ENCODE measurements around the gene SYNE2.
"Not testable (repeated sequence)": the region's sequence is repeated elsewhere in the genome, so short reads cannot be mapped to it uniquely, and the experiment has no call there.

The SYNE2 gene

DNA sequence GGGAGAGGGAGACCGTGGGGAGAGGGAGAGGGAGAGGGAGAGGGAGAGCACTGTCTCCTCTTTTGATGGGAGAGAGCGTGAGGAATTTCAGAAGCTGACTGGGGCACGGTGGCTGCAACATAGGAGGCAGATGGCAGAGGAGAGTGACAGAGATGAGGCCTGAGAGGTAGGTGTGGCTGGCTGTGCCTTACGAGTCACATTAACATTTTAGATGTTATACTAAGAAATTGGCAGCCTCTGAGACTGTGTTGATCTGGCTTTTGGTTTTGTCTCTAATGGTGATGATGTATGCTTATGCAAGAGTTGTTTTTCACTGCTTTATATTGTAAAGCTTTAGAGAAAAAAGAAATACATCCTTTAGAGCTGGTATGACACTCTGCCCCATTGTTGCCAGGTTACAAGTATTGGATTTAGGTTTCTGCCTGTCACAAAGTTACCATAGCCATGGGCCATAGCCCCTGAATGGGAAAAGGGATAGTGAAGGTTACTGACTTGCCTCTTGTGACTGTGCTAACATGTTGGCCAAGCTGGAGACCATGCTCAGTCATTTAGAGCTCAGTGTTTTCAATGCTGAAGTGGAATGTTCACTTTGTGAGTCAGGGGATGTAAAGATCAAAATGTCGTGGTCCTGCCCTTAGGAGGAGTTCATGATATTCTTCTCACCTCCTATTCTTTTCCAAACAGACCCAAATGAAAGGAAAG, 186.2 kb downstream of the SYNE2 start:
- no peak for DNase-seq

DNA sequence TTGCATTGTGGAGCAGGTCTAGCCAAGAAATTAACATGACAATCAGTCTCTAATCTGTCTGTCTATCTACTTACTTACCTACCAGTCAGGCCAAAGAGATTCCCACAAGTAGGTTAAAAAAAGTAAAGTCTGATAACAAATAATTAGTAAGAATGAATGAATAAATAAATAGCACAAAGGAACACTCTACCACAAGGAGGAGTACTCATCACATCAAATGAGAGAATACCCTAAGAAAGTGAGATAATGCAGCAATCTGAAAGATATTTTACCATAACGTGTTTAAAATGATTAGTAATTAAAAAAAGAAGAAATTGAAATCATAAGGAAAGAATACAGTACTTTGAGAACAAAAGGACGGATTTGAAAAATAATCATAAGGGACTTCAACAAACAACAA, 187.2 kb downstream of the SYNE2 start:
- no peak for DNase-seq

DNA sequence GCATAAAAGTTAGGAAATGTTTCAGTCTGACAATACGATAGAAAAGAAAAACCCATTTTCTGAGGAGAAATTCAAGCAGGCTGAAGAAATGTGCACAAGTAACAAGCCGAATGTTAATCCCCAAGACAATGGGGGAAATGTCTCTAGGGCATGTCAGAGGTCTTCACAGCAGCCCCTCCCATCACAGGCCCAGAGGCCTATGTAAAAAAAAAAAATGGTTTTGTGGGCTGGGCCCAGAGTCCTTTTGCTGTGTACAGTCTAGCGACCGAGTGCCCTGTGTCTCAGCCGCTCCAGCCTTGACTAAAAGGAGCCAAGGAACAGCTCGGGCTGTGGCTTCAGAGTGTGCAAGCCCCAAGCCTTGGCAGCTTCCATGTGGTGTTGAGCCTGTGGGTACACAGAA, 190.5 kb downstream of the SYNE2 start:
- not testable (repeated sequence) for DNase-seq

GRCh38 chr14:64045091-64045490, 192.3 kb downstream of the SYNE2 start:
- DNase-seq, result no peak

- DNase-seq, result no peak
These were observed 197.0 kb downstream of the SYNE2 start for GRCh38 chr14:64049616-64050381.

DNA sequence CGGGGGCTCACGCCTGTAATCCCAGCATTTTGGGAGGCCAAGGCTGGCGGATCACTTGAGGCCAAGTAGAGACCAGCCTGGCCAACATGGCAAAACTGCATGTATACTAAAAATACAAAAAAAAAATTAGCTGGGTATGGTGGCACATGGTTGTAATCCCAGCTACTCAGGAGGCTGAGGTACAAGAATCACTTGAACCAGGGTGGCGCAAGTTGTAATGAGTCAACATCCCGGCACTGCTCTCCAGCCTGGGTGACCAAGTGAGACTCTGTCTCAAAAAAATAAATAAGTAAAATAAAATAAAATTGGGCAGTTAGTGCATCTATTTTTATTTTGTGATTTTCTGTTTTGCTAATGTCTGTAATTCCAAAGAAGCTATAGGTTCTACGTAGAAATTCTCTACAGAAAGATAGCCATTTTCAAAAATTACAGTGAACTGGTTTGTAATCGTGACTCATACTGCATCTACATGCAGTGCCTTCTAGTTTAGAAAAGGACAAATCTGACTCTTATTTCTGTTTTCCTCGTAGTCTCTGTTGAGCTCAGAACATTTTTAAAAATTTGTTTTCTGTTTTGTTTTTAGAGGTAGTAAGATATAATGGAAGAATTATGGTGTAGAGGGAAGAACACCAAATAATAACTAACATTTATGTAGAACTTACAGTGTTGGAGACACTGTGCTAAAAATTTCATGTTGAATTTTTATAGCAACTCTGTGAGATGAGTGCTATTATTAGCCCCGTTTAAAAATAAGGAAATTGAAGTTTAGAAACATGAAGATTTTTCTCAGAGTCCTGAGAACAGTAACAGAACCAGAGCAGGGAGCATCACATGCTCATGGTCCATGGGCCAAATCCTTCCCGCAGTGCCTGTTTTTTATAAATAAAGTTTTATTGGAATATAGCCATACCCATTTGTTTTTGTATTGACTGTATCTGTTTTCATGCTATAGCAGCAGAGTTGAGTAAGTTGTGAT, 201.2 kb downstream of the SYNE2 start:
- DNase-seq, result no peak

DNA sequence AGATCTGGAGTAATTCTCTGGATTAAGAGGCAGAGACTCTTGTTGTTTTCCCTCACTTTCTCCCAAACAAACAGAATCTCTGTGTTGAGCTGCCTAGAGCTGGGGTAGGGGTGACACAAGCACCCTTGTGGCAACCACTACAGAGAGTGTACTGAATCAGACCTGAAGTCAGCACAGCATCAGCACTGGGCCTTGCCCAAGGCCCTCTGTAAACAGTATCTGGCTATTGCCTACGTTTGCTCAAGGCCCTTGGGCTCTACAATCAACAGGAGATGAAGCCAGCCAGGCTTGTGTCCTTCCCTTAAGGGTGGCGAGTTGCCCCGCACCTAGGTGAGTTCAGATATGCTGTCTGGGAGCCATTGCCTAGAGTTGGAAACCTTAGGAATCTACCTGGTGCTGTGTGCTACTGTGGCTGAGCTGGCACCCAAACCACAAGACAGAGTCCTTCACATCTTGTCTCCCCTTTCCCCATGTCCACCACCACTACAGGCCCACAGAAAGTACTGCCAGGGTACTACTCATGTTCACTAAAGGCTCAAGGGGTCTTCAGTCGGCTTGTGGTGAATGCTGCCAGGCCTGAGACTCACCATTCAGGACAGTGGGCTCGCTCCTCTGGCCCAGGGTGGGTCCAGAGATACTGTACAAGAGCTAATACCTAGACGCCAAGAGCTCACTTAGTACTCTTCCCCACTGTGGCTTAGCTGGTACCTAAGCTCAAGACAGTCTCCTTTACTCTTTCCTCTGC, 206.8 kb downstream of the SYNE2 start:
- no peak for DNase-seq

GRCh38 chr14:64060199-64060545, 207.4 kb downstream of the SYNE2 start:
- no peak for DNase-seq

GRCh38 chr14:64060648-64061096, 207.9 kb downstream of the SYNE2 start:
- DNase-seq, result no peak

- DNase-seq, result no peak
These were observed 208.3 kb downstream of the SYNE2 start for GRCh38 chr14:64061115-64061514.

- DNase-seq, result no peak
These were observed 208.9 kb downstream of the SYNE2 start for GRCh38 chr14:64061706-64062105.

DNA sequence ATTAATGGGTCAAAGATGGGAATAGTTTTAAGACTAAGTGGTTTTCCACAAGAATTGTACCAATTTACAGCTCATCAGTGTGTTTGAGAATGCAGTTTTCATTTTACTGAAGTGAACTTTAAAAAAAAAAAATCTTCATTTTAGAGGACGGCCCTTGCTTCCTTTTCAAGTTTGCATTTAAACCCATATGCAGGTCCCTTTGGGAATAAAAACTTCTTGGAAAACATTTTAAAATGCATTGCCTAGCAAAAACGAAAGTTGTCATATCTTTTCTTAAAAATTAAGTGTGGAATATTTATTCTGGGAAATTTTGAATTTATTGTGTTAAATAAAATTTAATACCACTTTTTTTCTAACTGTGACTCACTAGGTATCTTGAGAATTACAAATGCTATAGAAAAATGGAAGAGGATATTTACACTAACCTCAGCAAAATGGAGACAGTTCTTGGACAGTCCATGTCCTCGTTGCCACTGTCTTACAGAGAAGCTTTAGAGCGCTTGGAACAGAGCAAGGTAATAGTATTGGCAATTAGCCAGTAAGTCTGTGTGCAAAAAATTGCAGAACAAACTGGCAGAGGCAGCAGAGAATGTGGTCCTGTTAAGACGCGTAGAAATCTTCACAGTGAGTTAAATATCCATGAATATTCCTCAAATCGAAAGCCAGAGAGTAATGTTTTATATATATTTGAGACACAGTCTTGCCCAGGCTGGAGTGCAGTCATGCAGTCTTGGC, 209.7 kb downstream of the SYNE2 start:
- DNase-seq, result no peak

DNA sequence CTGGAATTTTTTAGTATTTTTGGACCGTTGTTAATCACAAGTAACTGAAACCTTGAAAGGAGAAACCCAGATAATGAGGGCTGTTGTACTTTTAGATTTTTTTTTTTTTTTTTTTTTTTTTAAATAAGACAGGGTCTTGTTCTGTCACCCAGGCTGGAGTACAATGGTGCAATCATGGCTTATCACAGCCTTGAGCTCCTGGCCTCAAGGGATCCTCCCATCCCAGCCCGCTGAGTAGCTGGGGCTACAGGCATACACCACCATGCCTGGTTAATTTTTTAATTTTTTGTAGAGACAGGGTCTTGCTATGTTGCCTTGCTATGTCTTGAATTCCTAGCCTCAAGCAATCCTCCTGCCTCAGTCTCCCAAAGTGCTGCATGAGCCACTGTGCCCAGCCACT, 211.6 kb downstream of the SYNE2 start:
- no peak for DNase-seq

DNA sequence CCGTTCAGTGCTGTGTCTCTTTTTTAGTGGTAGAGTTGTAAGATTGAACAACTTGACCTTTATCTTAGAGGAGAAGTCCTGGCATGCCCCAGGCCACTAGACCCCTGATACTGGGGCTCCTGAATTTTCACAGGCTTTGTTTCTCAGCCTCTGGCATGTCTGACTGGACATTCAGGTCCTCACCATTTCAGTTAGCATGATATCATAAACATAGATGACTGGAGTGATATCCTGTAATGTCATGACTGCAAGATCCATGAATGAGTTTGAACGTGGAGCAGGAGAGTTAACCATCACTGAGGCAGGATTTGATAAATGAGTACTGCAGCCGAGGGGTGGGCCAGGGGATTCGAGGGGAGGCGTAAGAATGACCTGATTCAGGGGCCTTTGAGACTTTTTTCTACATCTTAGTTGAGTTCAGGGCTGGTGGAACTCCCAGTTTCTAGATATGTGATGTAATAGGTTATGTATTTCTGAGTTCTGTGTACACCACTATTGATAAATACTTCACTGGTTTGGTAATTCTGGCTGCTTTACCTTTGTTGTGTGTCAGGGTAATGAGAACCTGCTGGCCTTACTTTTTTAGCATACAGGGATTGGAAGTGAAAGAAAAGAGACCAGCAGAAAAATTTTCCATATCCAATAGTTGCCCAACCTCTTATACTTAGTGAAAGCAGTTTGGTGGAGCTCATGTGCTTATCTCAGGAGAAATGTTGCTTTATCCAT, 217.0 kb downstream of the SYNE2 start:
- DNase-seq, result no peak

- no peak for DNase-seq
These were observed 222.3 kb downstream of the SYNE2 start for GRCh38 chr14:64074961-64075612.

DNA sequence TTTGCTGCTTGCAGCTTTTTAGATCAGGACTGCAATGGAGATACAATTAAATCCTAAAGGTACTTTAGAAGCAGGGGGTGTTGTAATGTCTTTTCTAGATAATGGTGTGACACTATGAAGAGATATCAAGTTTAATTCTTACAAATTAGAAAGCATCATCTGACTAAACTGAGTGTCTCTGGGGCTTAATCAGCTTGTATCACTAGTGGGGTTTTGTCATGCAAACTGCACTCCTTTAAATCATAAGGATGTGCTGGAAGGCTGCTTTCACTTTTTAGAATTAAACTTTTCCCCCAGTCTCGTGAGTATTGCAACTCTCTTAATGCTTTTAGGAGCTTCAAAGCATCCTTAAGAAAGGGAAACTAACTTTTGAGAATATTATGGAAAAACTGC, 222.8 kb downstream of the SYNE2 start:
- no peak for DNase-seq

DNA sequence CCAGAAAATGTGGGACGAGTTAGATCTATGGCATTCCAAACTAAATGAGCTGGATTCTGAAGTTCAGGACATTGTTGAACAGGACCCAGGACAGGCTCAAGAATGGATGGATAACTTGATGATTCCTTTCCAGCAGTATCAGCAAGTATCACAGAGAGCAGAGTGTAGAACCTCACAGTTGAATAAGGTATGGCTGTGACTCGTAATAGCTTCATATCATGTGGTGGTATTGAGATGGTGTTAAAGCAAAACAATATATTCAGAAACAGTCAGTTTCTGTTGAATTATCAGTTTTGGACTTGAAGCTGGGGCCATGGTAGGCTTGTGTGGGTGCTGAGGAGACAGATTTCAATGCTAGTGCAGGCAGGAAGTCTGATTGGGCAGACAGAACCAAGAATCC, 227.6 kb downstream of the SYNE2 start:
- no peak for DNase-seq

DNA sequence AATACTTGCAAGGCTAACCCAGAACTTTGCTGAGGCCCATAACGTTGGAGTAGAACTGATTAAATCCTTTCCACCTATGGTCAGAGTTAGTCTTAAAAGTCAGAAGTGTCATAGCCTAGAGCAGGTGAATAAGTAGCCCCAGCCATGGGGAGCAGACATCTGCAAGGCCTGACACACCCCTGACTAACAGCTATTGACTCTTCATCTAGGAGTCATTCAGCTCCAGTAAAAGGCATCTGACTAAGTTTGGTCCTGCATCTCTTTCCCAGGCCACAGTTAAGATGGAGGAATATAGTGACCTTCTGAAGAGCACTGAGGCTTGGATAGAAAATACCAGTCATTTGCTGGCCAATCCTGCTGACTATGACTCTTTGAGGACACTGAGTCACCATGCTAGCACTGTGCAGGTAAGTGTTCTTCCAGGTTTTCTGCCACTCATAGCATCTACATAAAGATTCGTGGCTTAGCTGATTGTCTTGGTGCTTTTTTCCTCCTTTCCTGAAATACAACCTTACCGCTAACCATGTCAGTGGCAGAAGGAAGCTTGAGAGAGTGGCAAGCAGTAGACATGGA, 228.5 kb downstream of the SYNE2 start:
- no peak for DNase-seq

GRCh38 chr14:64082837-64083236, 230.0 kb downstream of the SYNE2 start:
- DNase-seq, result no peak

DNA sequence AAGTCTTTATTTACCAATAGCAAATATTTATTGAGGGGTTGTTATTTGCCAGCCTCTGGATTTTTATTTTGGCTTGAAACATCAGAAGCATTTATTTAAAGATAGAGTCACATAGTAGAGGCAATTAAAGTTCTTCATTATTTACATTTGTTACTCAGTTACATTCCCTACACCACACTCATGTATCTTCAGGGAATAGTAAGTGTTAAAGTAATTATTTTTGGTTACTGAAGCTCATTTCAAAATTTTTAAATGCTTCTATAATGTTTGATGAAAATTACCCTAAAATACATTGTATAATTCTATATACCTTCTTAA, 235.8 kb downstream of the SYNE2 start:
- no peak for DNase-seq

DNA sequence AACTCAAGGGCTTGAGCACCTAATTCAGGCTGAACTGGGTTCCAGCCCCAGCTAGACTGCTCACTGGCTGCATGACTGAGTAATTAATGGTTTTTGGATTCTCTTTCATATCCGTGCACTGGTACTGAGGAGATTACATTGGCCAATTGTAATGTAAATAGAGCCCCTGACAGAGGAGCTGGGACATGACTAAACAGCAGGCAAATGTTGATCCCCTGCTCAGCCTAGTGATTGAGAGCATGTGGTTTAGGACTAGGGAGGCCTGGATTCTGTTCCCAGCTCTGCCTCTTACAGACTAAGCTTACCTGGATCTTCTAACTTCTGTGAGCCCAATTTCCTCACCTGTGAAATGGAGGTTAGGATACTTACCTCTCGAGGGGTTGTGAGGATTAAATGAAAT, 237.1 kb downstream of the SYNE2 start:
- DNase-seq, result no peak
